Measurements from ENCODE around the gene KRTAP7-1. TPM values are rescaled to one million over a fixed set of nuclear protein-coding genes. Genes with fewer than 3 reads are reported as not detected.

KRTAP7-1 gene

Small RNA genes within 50 kb of the gene (small RNA-seq; reads per million reads assigned to genes)
- gene KRTAP8-2P (ENCODE audit: insufficient read depth) (not detected), gene KRTAP8-3P (ENCODE audit: insufficient read depth) (not detected)
